PFSK-1 (cell line): ENCODE results near the gene PACS2.

Source experiments
- FOXP2 ChIP-seq: optimal IDR thresholded peaks from 2 replicates; pipeline ENCODE3; 2011; ENCODE audit warnings: borderline replicate concordance, control low read depth, inconsistent platforms; ENCODE audit not compliant: insufficient read depth; ENCODE audit errors: extremely low read length, extremely low read depth
- POLR2AphosphoS5 ChIP-seq: IDR thresholded peaks from 2 replicates; pipeline ENCODE4 v1.6.1; 2012; ENCODE audit warnings: low read depth, mild to moderate bottlenecking, control low read depth, low read length, moderate library complexity
- REST ChIP-seq, 2 experiments: IDR thresholded peaks; 2 replicates each; pipeline versions ENCODE4 v1.6.1 to v1.8.0; 2011 to 2012; ENCODE audit warnings: low read depth in 2 of 2, low read length in 2 of 2, control low read depth in 1 of 2, inconsistent platforms in 1 of 2, mild to moderate bottlenecking in 1 of 2, moderate library complexity in 1 of 2; ENCODE audit not compliant: insufficient read depth in 1 of 2
- SIN3A ChIP-seq: IDR thresholded peaks from 2 replicates; pipeline ENCODE4 v1.6.1; 2012; ENCODE audit warnings: mild to moderate bottlenecking, low read length, moderate library complexity, borderline replicate concordance; ENCODE audit not compliant: insufficient read depth
- TAF1 ChIP-seq: IDR thresholded peaks from 2 replicates; pipeline ENCODE4 v1.6.1; 2012; ENCODE audit warnings: low read length, control low read depth, borderline replicate concordance; ENCODE audit not compliant: insufficient read depth

The PACS2 gene

DNA sequence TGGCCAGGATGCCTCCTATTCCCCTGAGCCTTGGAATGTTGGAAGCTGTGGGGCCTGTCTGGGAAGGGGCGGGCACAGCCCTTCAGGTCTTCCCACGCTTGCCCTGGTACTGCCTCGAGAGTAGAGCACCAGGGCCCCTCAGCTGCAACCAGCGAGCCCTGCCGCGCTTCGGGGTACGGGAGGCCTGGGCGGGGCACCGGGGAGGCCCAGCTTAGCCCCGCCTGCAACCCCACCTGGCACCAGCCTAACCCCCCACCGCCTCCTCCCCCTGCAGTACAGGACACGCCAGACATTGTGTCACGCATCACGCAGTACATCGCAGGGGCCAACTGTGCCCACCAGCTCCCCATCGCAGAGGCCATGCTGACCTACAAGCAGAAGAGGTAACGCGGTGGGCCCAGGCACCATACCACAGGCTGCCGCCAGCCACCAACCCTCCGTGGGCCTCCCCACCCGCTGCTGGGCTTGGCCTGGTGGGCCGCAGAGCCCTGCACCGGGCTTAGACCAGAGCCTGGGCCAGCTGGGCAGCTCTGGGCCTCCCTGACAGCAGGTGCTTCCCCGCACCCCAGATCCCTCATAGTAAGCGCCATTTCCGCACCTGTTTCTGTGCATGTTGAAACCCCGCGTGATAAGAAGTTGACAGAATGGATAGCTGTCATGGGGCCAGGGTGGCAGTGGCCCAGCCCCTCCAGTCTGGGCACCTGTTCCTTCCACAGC, 70.2 kb downstream of the PACS2 start:
- no peak for TF ChIP-seq FOXP2
- TF ChIP-seq SIN3A, result no peak
- no peak for TF ChIP-seq TAF1
- TF ChIP-seq REST (IDR thresholded peaks at IDR 0.05; ENCODE audit: insufficient read depth in 1 of 2, low read depth in 2 of 2, low read length in 2 of 2), result no peak
- no peak for TF ChIP-seq POLR2AphosphoS5

DNA sequence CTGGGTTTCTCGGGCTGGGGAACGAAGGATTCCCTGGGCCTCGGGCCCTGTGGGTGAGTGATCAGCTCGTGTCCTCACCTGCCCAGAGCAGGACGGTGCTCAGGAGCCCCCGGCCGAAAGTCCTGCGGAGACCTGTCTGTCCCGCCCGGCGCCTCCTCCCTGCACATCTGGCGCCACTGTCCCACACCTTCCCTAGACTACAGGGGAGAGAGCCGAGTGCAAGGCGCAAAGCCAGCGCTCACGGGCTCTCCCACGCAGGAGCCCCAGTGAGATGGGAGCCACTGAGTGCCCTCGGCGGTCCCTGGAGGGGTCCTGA, 70.7 kb downstream of the PACS2 start:
- TF ChIP-seq POLR2AphosphoS5, result no peak
- TF ChIP-seq SIN3A, result no peak
- no peak for TF ChIP-seq TAF1
- TF ChIP-seq REST (IDR thresholded peaks at IDR 0.05; ENCODE audit: insufficient read depth in 1 of 2, low read depth in 2 of 2, low read length in 2 of 2), result no peak
- TF ChIP-seq FOXP2, result no peak

DNA sequence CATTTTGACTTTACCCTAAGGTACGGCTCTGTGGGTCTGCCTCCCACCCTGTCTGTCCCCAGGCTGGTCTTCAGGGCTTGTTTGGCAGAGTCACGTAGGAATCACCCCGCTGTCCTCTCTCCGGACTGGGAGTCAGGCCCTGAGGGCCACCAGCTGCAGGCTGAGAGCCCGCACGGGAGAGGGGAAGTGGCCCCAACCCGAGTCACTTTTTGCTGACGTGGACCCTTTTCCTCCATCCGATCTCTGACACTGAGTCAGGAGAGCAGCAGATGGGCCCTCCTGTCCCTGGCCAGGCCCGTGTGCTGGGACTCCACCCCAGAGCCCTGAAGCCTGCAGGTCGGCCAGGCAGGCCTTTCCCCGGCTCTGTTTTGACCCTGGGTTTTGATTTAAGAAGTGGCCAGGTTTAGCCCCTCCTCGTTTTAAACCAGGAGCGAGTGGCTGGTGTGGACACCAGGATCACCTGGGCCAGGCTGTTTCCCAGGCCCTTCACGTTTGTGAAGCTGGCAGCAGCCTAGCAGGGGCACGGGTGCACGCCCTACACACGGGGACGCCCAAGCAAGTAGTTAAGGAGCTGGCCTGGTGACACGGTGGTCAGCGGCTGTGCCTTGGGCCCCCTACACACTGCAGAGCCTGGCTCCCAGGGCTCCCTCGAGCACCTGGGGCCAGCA, 71.3 kb downstream of the PACS2 start:
- no peak for TF ChIP-seq FOXP2
- TF ChIP-seq POLR2AphosphoS5, result no peak
- TF ChIP-seq TAF1, result no peak
- TF ChIP-seq REST (IDR thresholded peaks at IDR 0.05; ENCODE audit: insufficient read depth in 1 of 2, low read depth in 2 of 2, low read length in 2 of 2), result no peak
- no peak for TF ChIP-seq SIN3A

GRCh38 chr14:105386581-105387529, 72.3 kb downstream of the PACS2 start:
- TF ChIP-seq SIN3A, result no peak
- no peak for TF ChIP-seq REST (IDR thresholded peaks at IDR 0.05; ENCODE audit: insufficient read depth in 1 of 2, low read depth in 2 of 2, low read length in 2 of 2)
- no peak for TF ChIP-seq POLR2AphosphoS5
- TF ChIP-seq FOXP2, result no peak
- TF ChIP-seq TAF1, result no peak
